ENCODE data around the gene SNCAIP. TPM values are rescaled to one million over a fixed set of nuclear protein-coding genes. Genes with fewer than 3 reads are reported as not detected.
"Not testable (repeated sequence)": the region's sequence is repeated elsewhere in the genome, so short reads cannot be mapped to it uniquely, and the experiment has no call there.

Gene SNCAIP
- total and polyA plus RNA-seq, 2 of the 4 experiments (the other 2 are of a cell fraction) = 15.3 to 19.0 TPM

DNA sequence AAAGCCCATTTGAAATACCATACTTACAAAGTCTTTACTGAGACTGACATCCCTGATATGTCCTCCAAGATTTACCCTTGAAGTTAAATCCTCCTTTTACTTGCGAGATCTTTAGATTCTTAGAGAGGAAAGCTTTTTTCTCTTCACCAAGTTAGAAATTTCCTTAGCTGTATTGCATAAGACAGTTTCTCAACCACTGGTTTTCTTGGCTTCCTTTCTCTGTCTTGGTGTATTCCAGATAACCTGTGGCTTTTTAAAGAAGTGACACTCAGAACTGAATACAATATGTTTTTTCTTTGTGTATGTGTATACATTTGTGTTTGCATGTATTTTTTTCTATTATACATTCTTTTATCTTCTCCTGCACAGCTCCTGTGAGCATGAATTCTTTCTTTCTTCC lies 65.0 kb downstream of the SNCAIP start:
- dilution Hi-C loops (cut with HindIII; ENCODE audit: low sequenced_read_pairs, unreplicated experiment) = no loop called here
- WGBS, 2 experiments (ENCODE audit: extremely low coverage in 2 of 2, insufficient read length in 1 of 2) = no CpG with 5 or more reads among the region's 1 CpG

DNA sequence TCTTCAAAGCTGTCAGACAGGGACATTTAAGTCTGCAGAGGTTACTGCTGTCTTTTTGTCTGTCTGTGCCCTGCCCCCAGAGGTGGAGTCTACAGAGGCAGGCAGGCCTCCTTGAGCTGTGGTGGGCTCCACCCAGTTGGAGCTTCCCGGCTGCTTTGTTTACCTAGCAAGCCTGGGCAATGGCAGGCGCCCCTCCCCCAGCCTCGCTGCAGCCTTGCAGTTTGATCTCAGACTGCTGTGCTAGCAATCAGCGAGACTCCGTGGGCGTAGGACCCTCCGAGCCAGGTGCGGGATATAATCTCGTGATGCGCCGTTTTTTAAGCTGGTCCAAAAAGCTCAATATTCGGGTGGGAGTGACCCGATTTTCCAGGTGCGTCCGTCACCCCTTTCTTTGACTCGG lies 70.9 kb downstream of the SNCAIP start:
- H3K4ac ChIP-seq (ENCODE audit: low read depth, low read length); H3K18ac ChIP-seq (ENCODE audit: low read depth, low read length); H3K9me3 ChIP-seq (ENCODE audit: control insufficient read depth, insufficient read depth, low read length); DNase-seq; H3K56ac ChIP-seq (ENCODE audit: extremely low read depth, insufficient read depth, low read length); H3K14ac ChIP-seq (replicated peaks; ENCODE audit: low read depth, low read length); H2AK5ac ChIP-seq (ENCODE audit: low read depth, low read length); POLR2A ChIA-PET (ENCODE audit: unreplicated experiment); H2BK120ac ChIP-seq (ENCODE audit: low read depth, low read length); H2AK9ac ChIP-seq (replicated peaks; ENCODE audit: low read depth, low read length, poor library complexity); H2BK15ac ChIP-seq (ENCODE audit: low read depth, low read length); H2BK5ac ChIP-seq (ENCODE audit: low read depth, low read length, poor library complexity, severe bottlenecking); H3K9me1 ChIP-seq (ENCODE audit: insufficient read depth, low read length); in situ Hi-C loops (cut with MboI; ENCODE audit: low sequenced_read_pairs); H3K27ac ChIP-seq (ENCODE audit: insufficient read depth, low read length); H3K4me1 ChIP-seq (ENCODE audit: control insufficient read depth, insufficient read depth, low read length); H4K91ac ChIP-seq (ENCODE audit: insufficient read depth, low read depth, low read length); H3K4me3 ChIP-seq (ENCODE audit: insufficient read depth, low read depth, low read length); H4K5ac ChIP-seq (ENCODE audit: low read depth, low read length); BruUV-seq (replicated peaks); H4K20me1 ChIP-seq (ENCODE audit: insufficient read depth, low read length); H2BK20ac ChIP-seq (ENCODE audit: low read depth, low read length); H3K27me3 ChIP-seq (ENCODE audit: control insufficient read depth, insufficient read depth, low read length); H3K4me2 ChIP-seq (ENCODE audit: low read depth, low read length); H3K79me1 ChIP-seq (ENCODE audit: low read depth in 1 of 2, low read length in 2 of 2); H3K23ac ChIP-seq (ENCODE audit: low read depth, low read length); H4K8ac ChIP-seq (ENCODE audit: low read depth in 2 of 2, low read length in 2 of 2); H2AFZ ChIP-seq (replicated peaks; ENCODE audit: low read length, poor library complexity); ATAC-seq (ENCODE audit: low read depth); dilution Hi-C loops (cut with HindIII; ENCODE audit: low sequenced_read_pairs, unreplicated experiment); intact Hi-C loops (cut with micrococcal nuclease); H3K9ac ChIP-seq (ENCODE audit: low read depth, low read length); H3K36me3 ChIP-seq (ENCODE audit: control insufficient read depth, insufficient read depth, low read length); CTCF ChIA-PET: not testable (repeated sequence)
- no CpG with 5 or more reads among the region's 16 CpGs for WGBS, 2 experiments (ENCODE audit: extremely low coverage in 2 of 2, insufficient read length in 1 of 2)

More for the DNA sequence above, 65.0 kb downstream of the SNCAIP start:
- Histone ChIP-seq H2AFZ (replicated peaks; ENCODE audit: low read length, poor library complexity) (no peak overlapping the region), H3K18ac (ENCODE audit: low read depth, low read length) (no peak overlapping the region), H3K27ac (ENCODE audit: insufficient read depth, low read length) (no peak overlapping the region), H3K79me1 (ENCODE audit: low read depth in 1 of 2, low read length in 2 of 2) (peaks cover 0 to 5% of the 10 kb centered on the region in 2 experiments; a peak in 1 of 4 replicates), H3K4me3 (ENCODE audit: insufficient read depth, low read depth, low read length) (no peak overlapping the region), H3K23ac (ENCODE audit: low read depth, low read length) (no peak overlapping the region), H2AK9ac (replicated peaks; ENCODE audit: low read depth, low read length, poor library complexity) (no peak overlapping the region), H2BK120ac (ENCODE audit: low read depth, low read length) (no peak overlapping the region), H3K9me1 (ENCODE audit: insufficient read depth, low read length) (no peaks in the 10 kb centered on the region), H4K20me1 (ENCODE audit: insufficient read depth, low read length) (no peaks in the 10 kb centered on the region), H3K9me3 (ENCODE audit: control insufficient read depth, insufficient read depth, low read length) (no peaks in the 10 kb centered on the region), H3K56ac (ENCODE audit: extremely low read depth, insufficient read depth, low read length) (no peak overlapping the region), H3K14ac (replicated peaks; ENCODE audit: low read depth, low read length) (no peak overlapping the region), H3K4ac (ENCODE audit: low read depth, low read length) (no peak overlapping the region), H2BK5ac (ENCODE audit: low read depth, low read length, poor library complexity, severe bottlenecking) (no peak overlapping the region), H3K4me2 (ENCODE audit: low read depth, low read length) (no peak overlapping the region), H2BK20ac (ENCODE audit: low read depth, low read length) (no peak overlapping the region), H4K91ac (ENCODE audit: insufficient read depth, low read depth, low read length) (no peak overlapping the region), H2AK5ac (ENCODE audit: low read depth, low read length) (no peak overlapping the region), H3K27me3 (ENCODE audit: control insufficient read depth, insufficient read depth, low read length) (no peaks in the 10 kb centered on the region), H3K4me1 (ENCODE audit: control insufficient read depth, insufficient read depth, low read length) (peaks cover 5% of the 10 kb centered on the region; the same call in 1 of the 2 replicates), H3K36me3 (ENCODE audit: control insufficient read depth, insufficient read depth, low read length) (no peaks in the 10 kb centered on the region), H4K8ac (ENCODE audit: low read depth in 2 of 2, low read length in 2 of 2) (no peak overlapping the region), H3K9ac (ENCODE audit: low read depth, low read length) (no peak overlapping the region), H2BK15ac (ENCODE audit: low read depth, low read length) (no peak overlapping the region), H4K5ac (ENCODE audit: low read depth, low read length) (no peak overlapping the region)
- ATAC-seq (ENCODE audit: low read depth) (no peak), DNase-seq (peak; percentile 26)
- in situ Hi-C loops (cut with MboI; ENCODE audit: low sequenced_read_pairs) (no loop called here), intact Hi-C loops (cut with micrococcal nuclease) (no loop called here)
- no TSS peak for BruUV-seq (replicated peaks)
- TF ChIP-seq, protein P1, sequence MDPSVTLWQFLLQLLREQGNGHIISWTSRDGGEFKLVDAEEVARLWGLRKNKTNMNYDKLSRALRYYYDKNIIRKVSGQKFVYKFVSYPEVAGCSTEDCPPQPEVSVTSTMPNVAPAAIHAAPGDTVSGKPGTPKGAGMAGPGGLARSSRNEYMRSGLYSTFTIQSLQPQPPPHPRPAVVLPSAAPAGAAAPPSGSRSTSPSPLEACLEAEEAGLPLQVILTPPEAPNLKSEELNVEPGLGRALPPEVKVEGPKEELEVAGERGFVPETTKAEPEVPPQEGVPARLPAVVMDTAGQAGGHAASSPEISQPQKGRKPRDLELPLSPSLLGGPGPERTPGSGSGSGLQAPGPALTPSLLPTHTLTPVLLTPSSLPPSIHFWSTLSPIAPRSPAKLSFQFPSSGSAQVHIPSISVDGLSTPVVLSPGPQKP (IDR thresholded peaks at IDR 0.05; ENCODE audit: borderline replicate concordance, low read depth, low read length) = no peak
- TF ChIP-seq POLR2A (IDR thresholded peaks at IDR 0.05; ENCODE audit: low read depth, low read length) (no peak), BHLHE40 (IDR thresholded peaks at IDR 0.05; ENCODE audit: low read depth, low read length) (no peak), RCOR1 (IDR thresholded peaks at IDR 0.05; ENCODE audit: insufficient replicate concordance, low read length) (no peak), MXI1 (IDR thresholded peaks at IDR 0.05; ENCODE audit: borderline replicate concordance, low read depth, low read length) (no peak), CEBPB (IDR thresholded peaks at IDR 0.05; ENCODE audit: low read depth, low read length) (peak; percentile 38; the same call in 1 of the 2 replicates)
- POLR2A ChIA-PET (ENCODE audit: unreplicated experiment) = no interaction called here
- CTCF ChIA-PET = no interaction called here

Measured in IMR-90 (cell line).